ENCODE measurements around the gene FANK1.
A peak's percentile ranks its signal among the peaks of the same experiment; 100 is the strongest.
"Not testable (repeated sequence)": the region's sequence is repeated elsewhere in the genome, so short reads cannot be mapped to it uniquely, and the experiment has no call there.

FANK1 gene

DNA sequence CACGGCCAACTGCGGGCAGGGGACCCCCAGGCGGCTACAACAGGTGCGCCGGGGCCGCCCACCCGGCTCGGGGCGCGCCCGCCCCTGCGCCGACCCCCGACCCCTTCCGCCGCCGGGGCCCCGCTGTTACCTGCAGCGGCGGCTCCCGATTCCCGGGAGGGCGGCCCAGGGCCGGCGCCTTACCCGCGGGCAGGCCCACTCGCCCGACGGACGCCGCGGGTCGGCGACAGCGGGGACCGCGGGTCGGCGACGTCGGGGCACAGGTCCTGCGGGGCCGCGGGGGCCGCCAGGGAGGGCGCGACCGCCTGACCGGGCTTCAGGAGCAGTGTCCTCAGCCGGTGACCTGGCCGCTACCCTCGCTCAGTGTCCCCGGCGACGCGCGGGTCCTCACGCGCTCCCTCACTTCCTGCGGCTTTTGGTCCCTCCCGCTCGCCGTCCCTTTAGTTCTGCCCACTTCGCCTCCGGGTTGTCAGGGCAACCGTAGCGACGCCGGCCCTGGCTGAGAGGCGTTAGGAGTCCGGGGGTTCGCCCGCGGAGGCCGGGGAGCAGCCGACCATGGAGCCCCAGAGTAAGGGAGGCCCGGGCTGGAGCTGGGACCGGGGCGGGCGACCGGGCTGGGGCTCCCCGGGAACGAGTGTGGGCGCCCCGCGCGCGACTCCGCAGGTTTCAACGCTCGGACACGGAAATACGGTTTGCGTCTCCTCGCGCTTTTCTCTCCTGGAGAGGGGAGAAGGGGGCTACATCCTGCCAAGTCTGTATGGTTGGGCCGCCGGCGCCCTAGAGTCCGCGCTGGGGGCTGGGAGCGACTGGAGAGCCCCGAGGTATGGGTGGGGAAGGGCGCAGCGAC lies at the start of gene FANK1:
Gene FANK1, plus strand, starts transcription at position 477 of the 847 bp plus-strand sequence. Its CDS starts 79 bp downstream, at position 556.
- Histone ChIP-seq H4K20me1 (peaks cover 12% of the 10 kb centered on the region; the same call in 1 of the 2 replicates), H3K4me2 (peak within 1 kb of the TSS; percentile 81), H3K4me3 (peak within 1 kb of the TSS; percentile 92), H3K27ac (peak within 1 kb of the TSS; percentile 74), H3K9ac (peak within 1 kb of the TSS; percentile 85)
- not testable (repeated sequence) for H3K27me3 ChIP-seq, H3K36me3 ChIP-seq, H3K9me3 ChIP-seq, H3K4me1 ChIP-seq

GRCh38 chr10:125846894-125847293 lies 49.5 kb upstream of the FANK1 start:
- Histone ChIP-seq H3K4me1 (peaks cover 18% of the 10 kb centered on the region), H3K9me3 (no peaks in the 10 kb centered on the region), H3K27me3 (no peaks in the 10 kb centered on the region), H4K20me1 (peaks cover 13% of the 10 kb centered on the region), H3K4me2 (no peak overlapping the region), H3K9ac (no peak overlapping the region), H3K4me3 (no peak overlapping the region), H3K36me3 (peaks cover 88% of the 10 kb centered on the region), H3K27ac (no peak overlapping the region)
- no peak for TF ChIP-seq Cebpa-rat (IDR thresholded peaks at IDR 0.05)

DNA sequence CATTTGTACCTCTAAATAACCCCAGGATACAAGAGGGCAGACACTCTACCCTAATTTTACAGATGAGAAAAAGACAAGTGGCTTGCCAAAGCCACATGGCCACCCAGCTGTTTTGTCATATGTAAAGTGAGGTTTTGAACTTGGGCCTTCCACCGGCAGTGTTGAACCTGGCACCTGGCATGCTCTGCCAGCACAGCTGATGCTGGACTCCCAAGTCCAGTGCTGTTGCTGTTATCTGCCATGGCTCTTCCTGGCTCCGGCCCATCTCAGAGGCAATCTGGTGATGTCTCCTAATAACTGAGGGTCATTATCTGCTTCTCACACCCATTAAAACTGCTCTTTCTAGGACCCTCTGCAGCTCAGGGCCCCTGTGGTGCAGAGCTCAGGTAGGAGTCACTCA lies 48.0 kb upstream of the FANK1 start:
- H3K4me1 ChIP-seq = peaks cover 18% of the 10 kb centered on the region
- H3K9ac ChIP-seq = no peak overlapping the region
- H3K4me3 ChIP-seq = no peak overlapping the region
- no peak overlapping the region for H3K27ac ChIP-seq
- no peaks in the 10 kb centered on the region for H3K9me3 ChIP-seq
- H3K27me3 ChIP-seq = no peaks in the 10 kb centered on the region
- H3K4me2 ChIP-seq = no peak overlapping the region
- H4K20me1 ChIP-seq = peaks cover 13% of the 10 kb centered on the region
- no peak for TF ChIP-seq Cebpa-rat (IDR thresholded peaks at IDR 0.05)
- peaks cover 86% of the 10 kb centered on the region for H3K36me3 ChIP-seq

- H3K36me3 ChIP-seq = peaks cover 82% of the 10 kb centered on the region
- no peak for TF ChIP-seq Cebpa-rat (IDR thresholded peaks at IDR 0.05)
These were observed 47.5 kb upstream of the FANK1 start for GRCh38 chr10:125848857-125849256.

DNA sequence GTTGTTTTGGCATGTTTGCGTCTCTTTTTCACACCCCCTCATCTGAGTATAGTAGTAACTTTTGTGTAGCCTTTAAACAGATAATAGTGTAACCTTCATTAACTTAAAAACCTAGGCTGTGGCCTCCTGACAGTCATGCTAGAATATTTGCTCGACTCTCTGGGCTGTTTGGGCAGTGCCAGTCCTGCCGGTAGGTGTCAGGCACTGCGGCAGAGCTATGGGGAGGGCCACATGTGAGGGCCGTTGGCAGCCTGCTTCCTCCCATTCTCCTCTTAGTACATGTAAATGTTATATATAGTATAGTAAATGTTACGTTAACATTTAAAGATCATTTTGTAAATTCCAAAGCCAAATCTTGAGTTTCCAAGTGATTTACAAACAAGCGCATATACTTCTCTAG lies 46.9 kb upstream of the FANK1 start:
- Histone ChIP-seq H4K20me1 (peaks cover 13% of the 10 kb centered on the region), H3K9ac (no peak overlapping the region), H3K27me3 (no peaks in the 10 kb centered on the region), H3K27ac (no peak overlapping the region), H3K4me3 (no peak overlapping the region), H3K4me2 (no peak overlapping the region), H3K36me3 (peaks cover 83% of the 10 kb centered on the region), H3K4me1 (peaks cover 8% of the 10 kb centered on the region), H3K9me3 (no peaks in the 10 kb centered on the region)
- no peak for TF ChIP-seq Cebpa-rat (IDR thresholded peaks at IDR 0.05)

More at GRCh38 chr10:125848857-125849256, 47.5 kb upstream of the FANK1 start:
- Histone ChIP-seq H3K4me1 (peaks cover 14% of the 10 kb centered on the region), H3K9me3 (no peaks in the 10 kb centered on the region), H4K20me1 (peaks cover 13% of the 10 kb centered on the region), H3K9ac (no peak overlapping the region), H3K27ac (no peak overlapping the region), H3K4me3 (no peak overlapping the region), H3K27me3 (no peaks in the 10 kb centered on the region), H3K4me2 (no peak overlapping the region)

- Histone ChIP-seq H3K9ac (no peak overlapping the region), H3K4me2 (no peak overlapping the region), H3K9me3 (no peaks in the 10 kb centered on the region), H3K36me3 (peaks cover 75% of the 10 kb centered on the region), H3K27ac (no peak overlapping the region), H3K4me1 (no peaks in the 10 kb centered on the region), H3K4me3 (no peak overlapping the region), H4K20me1 (no peaks in the 10 kb centered on the region), H3K27me3 (no peaks in the 10 kb centered on the region)
- TF ChIP-seq Cebpa-rat (IDR thresholded peaks at IDR 0.05) = no peak
These were observed 45.3 kb upstream of the FANK1 start for GRCh38 chr10:125850766-125851731.

DNA sequence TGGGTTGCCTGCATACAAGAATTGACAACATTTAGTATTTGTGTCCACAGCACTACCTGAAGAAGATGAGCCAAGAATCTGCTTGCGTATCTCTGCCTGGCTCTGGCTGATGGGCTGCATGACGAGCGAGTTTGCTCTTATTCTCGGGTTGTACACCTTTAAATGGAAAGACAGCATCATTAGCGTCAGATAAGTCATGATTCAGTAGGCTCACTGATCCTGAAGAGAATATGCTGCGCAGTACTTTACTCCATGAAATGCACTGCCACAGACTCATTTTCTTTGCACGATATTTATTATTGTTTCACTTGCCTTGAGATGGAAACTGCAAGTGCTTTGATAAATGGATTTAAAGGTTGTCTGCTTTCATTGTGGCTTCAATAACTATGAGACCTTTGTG lies 43.9 kb upstream of the FANK1 start:
- Histone ChIP-seq H3K36me3 (peaks cover 73% of the 10 kb centered on the region), H3K4me3 (no peak overlapping the region), H3K9ac (no peak overlapping the region)

DNA sequence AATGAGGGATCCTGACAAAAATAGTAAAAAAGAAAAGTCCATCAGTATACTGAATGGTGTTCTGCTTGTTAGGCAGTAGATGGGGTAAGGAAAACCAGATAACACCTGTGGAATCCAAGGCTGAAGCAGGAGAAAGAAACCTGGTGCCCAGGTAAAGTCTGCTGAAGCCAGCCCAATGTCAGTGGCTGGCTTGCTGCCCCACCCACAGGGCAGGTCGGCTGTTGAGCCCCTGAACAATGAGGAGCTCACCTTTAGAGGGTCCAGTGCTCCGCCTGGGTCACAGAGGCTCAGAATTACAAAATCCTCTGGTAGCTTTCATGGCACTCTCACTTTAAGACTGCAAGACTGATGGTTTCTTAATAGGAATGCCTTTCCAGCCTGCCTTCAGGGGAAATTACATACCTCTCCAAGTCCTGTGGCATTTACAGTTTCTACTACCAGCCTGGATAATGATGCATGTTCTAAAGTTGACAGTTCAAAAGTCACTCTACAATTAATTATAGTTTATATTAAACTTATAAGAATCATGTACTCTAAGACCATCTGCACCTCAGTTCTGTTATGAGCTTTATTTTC lies 39.1 kb upstream of the FANK1 start:
- peaks cover 36% of the 10 kb centered on the region for H3K36me3 ChIP-seq
- H3K4me2 ChIP-seq = no peak overlapping the region
- TF ChIP-seq Cebpa-rat (IDR thresholded peaks at IDR 0.05) = no peak
- H4K20me1 ChIP-seq = no peaks in the 10 kb centered on the region
- H3K4me3 ChIP-seq = no peak overlapping the region
- 0 out of 2 replicates have a peak, but pooled peaks cover 13% of the 10 kb centered on the region for H3K4me1 ChIP-seq
- no peaks in the 10 kb centered on the region for H3K9me3 ChIP-seq
- H3K27ac ChIP-seq = no peak overlapping the region
- H3K27me3 ChIP-seq = no peaks in the 10 kb centered on the region
- no peak overlapping the region for H3K9ac ChIP-seq

More for the DNA sequence above, 43.9 kb upstream of the FANK1 start:
- H3K4me1 ChIP-seq = no peaks in the 10 kb centered on the region
- H3K27me3 ChIP-seq = no peaks in the 10 kb centered on the region
- H3K9me3 ChIP-seq = no peaks in the 10 kb centered on the region
- H4K20me1 ChIP-seq = no peaks in the 10 kb centered on the region
- H3K27ac ChIP-seq = no peak overlapping the region
- no peak overlapping the region for H3K4me2 ChIP-seq
- TF ChIP-seq Cebpa-rat (IDR thresholded peaks at IDR 0.05) = no peak

DNA sequence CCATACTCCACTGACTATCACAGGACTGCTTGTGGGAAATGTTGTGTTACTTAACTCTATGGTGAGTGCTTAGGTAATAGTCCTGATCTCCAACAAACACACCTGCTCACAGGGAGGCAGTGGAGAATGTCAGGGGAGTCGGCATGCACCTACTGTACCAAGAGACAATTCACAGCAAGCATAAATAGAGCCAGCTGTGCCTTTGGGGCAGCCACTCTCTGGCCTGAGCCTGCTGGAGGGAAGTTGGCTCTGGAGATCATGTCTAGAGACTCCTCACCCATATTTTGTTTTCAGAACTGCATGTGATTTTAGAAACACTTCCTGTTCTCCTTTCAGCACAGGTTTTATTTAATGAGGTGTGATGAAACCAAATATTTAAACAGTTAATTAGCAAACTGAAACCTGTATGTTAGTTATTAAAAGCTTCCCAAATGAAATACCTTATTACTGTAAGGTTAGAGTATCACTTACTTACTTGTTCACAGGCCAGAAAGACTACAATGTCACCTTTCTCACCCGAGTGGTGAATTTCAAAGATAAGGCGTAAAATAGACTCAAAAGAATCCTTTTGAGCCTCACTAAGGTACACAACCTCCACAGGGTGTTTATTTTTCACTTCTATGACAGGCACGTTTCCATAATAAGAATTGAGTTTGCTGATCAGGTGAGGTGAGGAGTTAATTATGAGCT lies 37.1 kb upstream of the FANK1 start:
- Histone ChIP-seq H3K27ac (no peak overlapping the region), H3K9ac (no peak overlapping the region), H3K27me3 (no peaks in the 10 kb centered on the region), H3K4me2 (no peak overlapping the region), H4K20me1 (no peaks in the 10 kb centered on the region), H3K4me1 (peaks cover 18% of the 10 kb centered on the region), H3K36me3 (peaks cover 37% of the 10 kb centered on the region), H3K4me3 (no peak overlapping the region), H3K9me3 (no peaks in the 10 kb centered on the region)
- TF ChIP-seq Cebpa-rat (IDR thresholded peaks at IDR 0.05) = no peak

Measured in BLaER1 (cell line).